ENCODE measurements around the gene C16orf90.

The C16orf90 gene

GRCh38 chr16:3460585-3460984 lies 34.7 kb downstream of the C16orf90 start:
- DNase-seq: no peak

GRCh38 chr16:3460121-3460520 lies 35.2 kb downstream of the C16orf90 start:
- no peak for DNase-seq

- DNase-seq: no peak
Measured at GRCh38 chr16:3459401-3460090, 35.7 kb downstream of the C16orf90 start.

GRCh38 chr16:3458852-3459361 lies 36.4 kb downstream of the C16orf90 start:
- peak; percentile 2 for DNase-seq

GRCh38 chr16:3458278-3458851 lies 36.9 kb downstream of the C16orf90 start:
- no peak for DNase-seq

GRCh38 chr16:3457434-3458252 lies 37.6 kb downstream of the C16orf90 start:
- DNase-seq: peak; percentile 55

- no peak for DNase-seq
Measured at GRCh38 chr16:3454631-3455147, 40.6 kb downstream of the C16orf90 start.

GRCh38 chr16:3454093-3454492 lies 41.2 kb downstream of the C16orf90 start:
- no peak for DNase-seq

- peak; percentile 40 for DNase-seq
Measured at GRCh38 chr16:3444032-3444388, 51.3 kb downstream of the C16orf90 start.
